K562 (cell line): ENCODE measurements around the gene PYGM. TPM values are rescaled to one million over a fixed set of nuclear protein-coding genes. Genes with fewer than 3 reads are reported as not detected.

Experiments
- ARHGAP35 ChIP-seq: fragments of 450-650 bp; IDR thresholded peaks from 2 replicates; pipeline ENCODE4 v1.6.1; 2018; ENCODE audit not compliant: partially characterized antibody
- ARID2 ChIP-seq: fragments of 450-650 bp; IDR thresholded peaks from 2 replicates; pipeline ENCODE4 v1.6.1; 2017; ENCODE audit warnings: antibody characterized with exemption, mild to moderate bottlenecking
- CCAR2 ChIP-seq: fragments of 200-400 bp; formaldehyde crosslinking; IDR thresholded peaks from 2 replicates; pipeline ENCODE4 v1.6.1; 2017; ENCODE audit warnings: mild to moderate bottlenecking, low read depth, low read length
- CCNT2 ChIP-seq: IDR thresholded peaks from 2 replicates; pipeline ENCODE4 v1.6.1; 2011; ENCODE audit warnings: borderline replicate concordance, low read depth, mild to moderate bottlenecking, moderate library complexity, mixed read lengths, low read length; ENCODE audit not compliant: insufficient read length; ENCODE audit errors: extremely low read depth
- ESRRB ChIP-seq: fragments of 250-450 bp; sonication (Bioruptor Pico); IDR thresholded peaks from 2 replicates; pipeline ENCODE4 v1.5.0; 2020; ENCODE audit warnings: mild to moderate bottlenecking, moderate library complexity, borderline replicate concordance
- GTF2E2 ChIP-seq: fragments of 200-800 bp; sonication (Bioruptor generic); IDR thresholded peaks from 2 replicates; pipeline ENCODE4 v1.6.1; 2016; ENCODE audit warnings: missing genetic modification characterization, missing compliant biosample characterization
- HDAC3 ChIP-seq: fragments of 450-650 bp; IDR thresholded peaks from 2 replicates; pipeline ENCODE4 v1.6.1; 2018; ENCODE audit warnings: borderline replicate concordance, mild to moderate bottlenecking, moderate library complexity; ENCODE audit not compliant: partially characterized antibody
- NCOA6 ChIP-seq: fragments of 450-650 bp; IDR thresholded peaks from 2 replicates; pipeline ENCODE4 v1.6.1; 2017; ENCODE audit warnings: mild to moderate bottlenecking
- NFYB ChIP-seq: IDR thresholded peaks from 2 replicates; pipeline ENCODE4 v1.6.1; 2011; ENCODE audit warnings: mild to moderate bottlenecking, moderate library complexity; ENCODE audit not compliant: insufficient read length; ENCODE audit errors: extremely low read depth
- NR2F6 ChIP-seq: fragments of 450-650 bp; formaldehyde crosslinking; IDR thresholded peaks from 2 replicates; pipeline ENCODE4 v1.4.0; 2020; ENCODE audit warnings: mild to moderate bottlenecking
- POLR2G ChIP-seq: fragments of 200-400 bp; formaldehyde crosslinking; IDR thresholded peaks from 2 replicates; pipeline ENCODE4 v1.6.1; 2017; ENCODE audit warnings: low read depth, mild to moderate bottlenecking, antibody characterized with exemption, low read length, moderate library complexity
- ZNF146 ChIP-seq: IDR thresholded peaks from one replicate; pipeline ENCODE4 v1.6.1; 2018; ENCODE audit warnings: missing compliant biosample characterization; ENCODE audit not compliant: unreplicated experiment
- ZNF717 ChIP-seq: fragments of 250-450 bp; sonication (Bioruptor Pico); IDR thresholded peaks from 2 replicates; pipeline ENCODE4 v1.5.0; 2021
- polyA plus RNA-seq, 8 experiments: library from polyadenylated mRNA; depleted of rRNA in 4 of 8; stranded (reverse) in 5 of 8; unstranded in 3 of 8; fragments of >200 nt; fragmentation: Nextera tagmentation in 2 of 8; fragmentation: Illumina TruSeq in 1 of 8; extraction: Ambion mirVana in 2 of 8; extraction: Trizol in 1 of 8; gene quantifications; 2 replicates each; pipeline versions ENCODE4 v1.2.1 to v1.2.3, GENCODE V29; 2011 to 2014; ENCODE audit warnings: inconsistent platforms in 1 of 8, missing spikeins in 1 of 8
- total RNA-seq, 7 experiments: library from RNA; depleted of rRNA in 6 of 7; stranded (reverse); fragments of >200 nt in 6 of 7; fragmentation: Illumina TruSeq in 2 of 7; extraction: Trizol in 2 of 7; gene quantifications; 2 replicates each; pipeline versions ENCODE4 v1.2.1 to v1.2.3, GENCODE V29; 2011 to 2021; ENCODE audit warnings: low replicate concordance in 1 of 7
- TF ChIP-seq, protein P1 (sequence below): sonication (generic); formaldehyde crosslinking; IDR thresholded peaks from 2 replicates; pipeline ENCODE4 v1.8.1; 2023; ENCODE audit warnings: mild to moderate bottlenecking, missing genetic modification reagents
- TF ChIP-seq, protein P2 (sequence below), 2 experiments: IDR thresholded peaks; 2 replicates each; pipeline ENCODE4 v1.6.1; 2012; ENCODE audit warnings: improper control_type of control experiment in 2 of 2, low read depth in 2 of 2, low read length in 2 of 2, borderline replicate concordance in 1 of 2
- TF ChIP-seq, protein P3 (sequence below): sonication (generic); formaldehyde crosslinking; IDR thresholded peaks from 2 replicates; pipeline ENCODE4 v1.8.0; 2022; ENCODE audit warnings: missing genetic modification reagents, mild to moderate bottlenecking, moderate library complexity, borderline replicate concordance
- TF ChIP-seq, protein P4 (sequence below): fragments of 250-450 bp; sonication (Bioruptor Pico); IDR thresholded peaks from 2 replicates; pipeline ENCODE4 v1.5.0; 2020; ENCODE audit warnings: mild to moderate bottlenecking

PYGM gene
- total and polyA plus RNA-seq, 9 of the 15 experiments (the other 6 are each of a cell fraction or from before 2014, with no cell fraction given) = 0.07 to 1.5 (median 0.68) TPM

DNA sequence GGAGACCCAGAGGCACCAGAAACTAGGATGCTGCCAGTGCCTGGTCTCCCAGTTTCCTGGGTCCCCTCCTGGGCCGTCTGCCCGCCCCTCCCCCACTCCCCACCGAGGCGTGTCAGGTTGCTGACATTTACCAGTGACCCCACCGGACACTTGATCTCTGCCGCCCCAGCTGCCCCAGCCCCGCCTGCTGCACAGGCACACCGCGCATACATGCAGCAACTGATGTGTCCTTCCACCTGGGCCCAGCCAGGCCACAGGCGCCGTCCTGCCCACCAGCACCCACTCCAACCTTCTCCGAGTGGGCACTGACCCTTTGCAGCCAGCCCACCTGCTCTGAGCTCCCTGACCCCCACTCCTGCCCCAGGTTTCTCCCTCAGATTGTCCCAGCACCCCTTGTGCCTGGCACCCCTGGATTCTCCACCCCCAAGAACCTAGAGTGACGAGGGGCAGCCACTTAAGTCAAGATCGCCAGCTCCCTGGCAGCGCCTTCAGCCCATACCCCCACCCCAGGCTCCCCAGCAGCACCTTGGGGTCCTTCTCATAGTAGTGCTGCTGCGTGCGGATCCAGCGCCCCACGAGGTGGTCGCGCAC lies 548 bp downstream of the PYGM start (continued):
- TF ChIP-seq, protein P1, sequence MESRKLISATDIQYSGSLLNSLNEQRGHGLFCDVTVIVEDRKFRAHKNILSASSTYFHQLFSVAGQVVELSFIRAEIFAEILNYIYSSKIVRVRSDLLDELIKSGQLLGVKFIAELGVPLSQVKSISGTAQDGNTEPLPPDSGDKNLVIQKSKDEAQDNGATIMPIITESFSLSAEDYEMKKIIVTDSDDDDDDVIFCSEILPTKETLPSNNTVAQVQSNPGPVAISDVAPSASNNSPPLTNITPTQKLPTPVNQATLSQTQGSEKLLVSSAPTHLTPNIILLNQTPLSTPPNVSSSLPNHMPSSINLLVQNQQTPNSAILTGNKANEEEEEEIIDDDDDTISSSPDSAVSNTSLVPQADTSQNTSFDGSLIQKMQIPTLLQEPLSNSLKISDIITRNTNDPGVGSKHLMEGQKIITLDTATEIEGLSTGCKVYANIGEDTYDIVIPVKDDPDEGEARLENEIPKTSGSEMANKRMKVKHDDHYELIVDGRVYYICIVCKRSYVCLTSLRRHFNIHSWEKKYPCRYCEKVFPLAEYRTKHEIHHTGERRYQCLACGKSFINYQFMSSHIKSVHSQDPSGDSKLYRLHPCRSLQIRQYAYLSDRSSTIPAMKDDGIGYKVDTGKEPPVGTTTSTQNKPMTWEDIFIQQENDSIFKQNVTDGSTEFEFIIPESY (CRISPR knock-in tag) = peak; percentile 72
- TF ChIP-seq ZNF717 (CRISPR knock-in tag) (no peak), ARHGAP35 (no peak), CCAR2 (no peak), NCOA6 (no peak), ZNF146 (no peak), NR2F6 (no peak), HDAC3 (no peak), GTF2E2 (tag) (no peak), ARID2 (no peak), POLR2G (peak; percentile 67; the same call in 1 of the 2 replicates), CCNT2 (no peak), ESRRB (CRISPR knock-in tag) (no peak), NFYB (no peak)
- TF ChIP-seq, protein P2, sequence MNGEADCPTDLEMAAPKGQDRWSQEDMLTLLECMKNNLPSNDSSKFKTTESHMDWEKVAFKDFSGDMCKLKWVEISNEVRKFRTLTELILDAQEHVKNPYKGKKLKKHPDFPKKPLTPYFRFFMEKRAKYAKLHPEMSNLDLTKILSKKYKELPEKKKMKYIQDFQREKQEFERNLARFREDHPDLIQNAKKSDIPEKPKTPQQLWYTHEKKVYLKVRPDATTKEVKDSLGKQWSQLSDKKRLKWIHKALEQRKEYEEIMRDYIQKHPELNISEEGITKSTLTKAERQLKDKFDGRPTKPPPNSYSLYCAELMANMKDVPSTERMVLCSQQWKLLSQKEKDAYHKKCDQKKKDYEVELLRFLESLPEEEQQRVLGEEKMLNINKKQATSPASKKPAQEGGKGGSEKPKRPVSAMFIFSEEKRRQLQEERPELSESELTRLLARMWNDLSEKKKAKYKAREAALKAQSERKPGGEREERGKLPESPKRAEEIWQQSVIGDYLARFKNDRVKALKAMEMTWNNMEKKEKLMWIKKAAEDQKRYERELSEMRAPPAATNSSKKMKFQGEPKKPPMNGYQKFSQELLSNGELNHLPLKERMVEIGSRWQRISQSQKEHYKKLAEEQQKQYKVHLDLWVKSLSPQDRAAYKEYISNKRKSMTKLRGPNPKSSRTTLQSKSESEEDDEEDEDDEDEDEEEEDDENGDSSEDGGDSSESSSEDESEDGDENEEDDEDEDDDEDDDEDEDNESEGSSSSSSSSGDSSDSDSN (IDR thresholded peaks at IDR 0.05; ENCODE audit: borderline replicate concordance in 1 of 2, low read depth in 2 of 2, low read length in 2 of 2) = no peak
- TF ChIP-seq, protein P3, sequence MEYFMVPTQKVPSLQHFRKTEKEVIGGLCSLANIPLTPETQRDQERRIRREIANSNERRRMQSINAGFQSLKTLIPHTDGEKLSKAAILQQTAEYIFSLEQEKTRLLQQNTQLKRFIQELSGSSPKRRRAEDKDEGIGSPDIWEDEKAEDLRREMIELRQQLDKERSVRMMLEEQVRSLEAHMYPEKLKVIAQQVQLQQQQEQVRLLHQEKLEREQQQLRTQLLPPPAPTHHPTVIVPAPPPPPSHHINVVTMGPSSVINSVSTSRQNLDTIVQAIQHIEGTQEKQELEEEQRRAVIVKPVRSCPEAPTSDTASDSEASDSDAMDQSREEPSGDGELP (CRISPR knock-in tag) = 0 out of 2 replicates have a peak, but pooled peaks have one; percentile 9
- TF ChIP-seq, protein P4, sequence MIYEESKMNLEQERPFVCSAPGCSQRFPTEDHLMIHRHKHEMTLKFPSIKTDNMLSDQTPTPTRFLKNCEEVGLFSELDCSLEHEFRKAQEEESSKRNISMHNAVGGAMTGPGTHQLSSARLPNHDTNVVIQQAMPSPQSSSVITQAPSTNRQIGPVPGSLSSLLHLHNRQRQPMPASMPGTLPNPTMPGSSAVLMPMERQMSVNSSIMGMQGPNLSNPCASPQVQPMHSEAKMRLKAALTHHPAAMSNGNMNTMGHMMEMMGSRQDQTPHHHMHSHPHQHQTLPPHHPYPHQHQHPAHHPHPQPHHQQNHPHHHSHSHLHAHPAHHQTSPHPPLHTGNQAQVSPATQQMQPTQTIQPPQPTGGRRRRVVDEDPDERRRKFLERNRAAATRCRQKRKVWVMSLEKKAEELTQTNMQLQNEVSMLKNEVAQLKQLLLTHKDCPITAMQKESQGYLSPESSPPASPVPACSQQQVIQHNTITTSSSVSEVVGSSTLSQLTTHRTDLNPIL (CRISPR knock-in tag) = no peak
